NCI-H146 treated with DMSO at 0.1 percent for 48 hours (cell line): Measurements from ENCODE around the gene BTBD8.

Experiments
- DNase-seq: peaks from one replicate; lab custom pipeline; 2025; ENCODE audit not compliant: unreplicated experiment; lab: John Stamatoyannopoulos, UW

BTBD8 gene

DNA sequence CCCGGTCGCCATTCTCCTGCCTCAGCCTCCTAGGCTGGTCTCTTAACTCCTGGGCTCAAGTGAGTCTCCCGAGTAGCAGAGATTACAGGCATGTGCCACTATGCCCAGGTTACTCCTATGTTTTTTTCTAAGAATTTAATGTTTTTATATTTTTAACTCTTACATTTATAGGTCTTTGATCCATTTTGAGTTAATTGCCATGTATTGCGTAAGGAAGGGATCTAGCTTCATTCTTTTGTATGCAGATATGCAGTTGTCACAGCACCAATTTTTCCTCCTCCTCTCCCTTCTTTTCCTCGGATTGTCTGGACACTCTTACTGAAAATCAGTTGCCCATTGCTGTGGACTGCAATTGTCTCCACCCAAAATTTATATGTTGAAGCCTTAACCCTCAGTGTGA lies 11.5 kb downstream of the BTBD8 start:
- no peak for DNase-seq

- no peak for DNase-seq
These were observed 13.9 kb downstream of the BTBD8 start for GRCh38 chr1:92094090-92094489.

DNA sequence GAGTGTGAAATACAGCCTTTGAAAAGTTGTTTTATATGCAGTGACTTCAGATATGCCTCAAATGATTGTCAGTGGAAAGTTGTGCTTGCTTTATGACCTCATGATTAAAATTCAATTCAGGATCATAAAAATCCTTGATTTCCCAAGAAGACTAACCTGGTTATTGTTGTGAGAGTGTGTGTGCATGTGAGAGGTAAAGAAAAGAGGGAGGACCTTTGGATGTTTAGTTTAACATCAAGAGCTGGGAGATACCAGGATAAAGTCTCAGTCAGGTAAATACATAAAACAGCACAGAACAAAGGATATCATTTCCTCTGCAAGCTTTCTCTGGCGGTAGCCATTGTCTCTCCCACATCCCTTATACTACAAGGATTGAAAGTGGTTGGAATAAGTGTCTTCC lies 14.4 kb downstream of the BTBD8 start:
- no peak for DNase-seq

DNA sequence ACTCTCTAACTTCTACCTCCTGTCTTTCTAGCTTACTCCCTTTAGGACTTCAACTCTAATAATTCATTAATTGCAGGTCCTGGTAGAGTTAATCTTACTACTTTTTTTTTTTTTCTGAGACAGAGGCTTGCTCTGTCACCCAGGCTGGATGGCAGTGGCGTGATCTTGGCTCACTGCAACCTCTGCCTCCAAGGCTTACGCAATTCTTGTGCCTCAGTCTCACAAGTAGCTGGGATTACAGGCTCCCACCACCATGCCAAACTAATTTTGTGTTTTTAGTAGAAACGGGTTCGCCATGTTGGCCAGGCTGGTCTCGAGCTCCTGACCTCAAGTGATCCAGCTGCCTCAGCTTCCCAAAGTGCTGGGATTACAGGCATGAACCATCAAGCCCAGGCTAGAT lies 15.7 kb downstream of the BTBD8 start:
- DNase-seq: no peak

DNA sequence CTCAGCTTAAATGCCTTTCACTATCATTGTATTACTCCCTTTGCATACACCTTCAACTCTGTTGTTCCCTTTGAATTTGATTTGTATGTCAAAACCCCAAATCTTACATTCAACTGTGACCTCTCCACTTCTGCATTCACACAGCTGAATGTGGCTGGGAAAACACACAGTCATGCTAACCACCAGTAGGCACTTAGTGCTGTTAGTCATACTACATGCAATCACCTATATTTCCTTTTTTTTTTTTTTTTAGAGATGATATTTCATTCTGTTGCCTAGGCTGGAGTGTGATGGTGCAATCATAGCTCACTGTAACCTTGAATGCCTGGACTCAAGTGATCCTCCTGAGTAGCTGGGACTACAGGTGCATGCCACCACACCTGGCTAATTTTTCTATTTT lies 16.2 kb downstream of the BTBD8 start:
- DNase-seq: no peak

DNA sequence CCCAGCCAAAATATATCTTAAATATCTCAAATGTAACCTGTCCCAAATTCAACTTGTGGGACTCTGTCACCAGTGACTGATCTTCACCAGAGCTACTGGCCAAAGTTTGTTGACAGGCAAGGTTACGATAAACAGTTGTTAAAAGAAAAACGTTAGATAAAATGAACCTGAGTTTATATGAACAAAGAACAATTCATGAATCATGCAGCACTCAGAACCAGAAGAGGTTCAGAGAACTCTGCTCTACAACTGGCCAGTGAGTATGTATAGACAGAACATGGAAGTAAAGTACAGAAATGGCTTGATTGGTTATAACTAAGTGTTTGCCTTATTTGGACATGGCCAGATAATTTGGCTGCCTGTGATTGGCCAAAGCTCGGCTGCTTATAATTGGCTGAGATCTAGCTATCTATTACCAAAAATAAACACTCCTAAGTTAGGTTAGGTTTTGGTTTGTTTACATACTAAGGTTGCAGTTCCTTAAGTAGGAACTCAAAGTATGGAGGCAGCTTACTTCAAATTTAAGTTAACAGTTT lies 25.5 kb downstream of the BTBD8 start:
- DNase-seq: no peak

- DNase-seq: no peak
These were observed 28.5 kb downstream of the BTBD8 start for GRCh38 chr1:92108631-92109030.

- DNase-seq: no peak
These were observed 37.4 kb downstream of the BTBD8 start for GRCh38 chr1:92117526-92117925.

DNA sequence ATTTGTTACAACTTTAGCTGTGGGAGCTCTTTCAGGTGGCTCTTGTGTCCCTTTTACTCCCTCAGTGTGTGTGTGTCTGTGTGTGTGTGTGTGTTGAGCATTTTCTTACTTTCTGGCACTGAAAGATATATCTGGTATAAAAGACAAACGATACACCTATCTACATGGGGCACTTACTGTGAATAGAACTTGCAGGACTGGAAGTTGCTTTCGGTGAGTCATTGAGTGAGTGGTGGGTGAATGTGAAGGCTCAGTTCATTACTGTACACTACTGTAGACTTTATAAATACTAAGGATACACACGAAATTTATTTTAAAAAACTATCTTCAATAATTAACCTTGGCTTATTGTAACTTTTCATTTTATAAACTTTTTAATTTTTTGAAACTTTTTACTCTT lies 38.7 kb downstream of the BTBD8 start:
- DNase-seq: no peak

DNA sequence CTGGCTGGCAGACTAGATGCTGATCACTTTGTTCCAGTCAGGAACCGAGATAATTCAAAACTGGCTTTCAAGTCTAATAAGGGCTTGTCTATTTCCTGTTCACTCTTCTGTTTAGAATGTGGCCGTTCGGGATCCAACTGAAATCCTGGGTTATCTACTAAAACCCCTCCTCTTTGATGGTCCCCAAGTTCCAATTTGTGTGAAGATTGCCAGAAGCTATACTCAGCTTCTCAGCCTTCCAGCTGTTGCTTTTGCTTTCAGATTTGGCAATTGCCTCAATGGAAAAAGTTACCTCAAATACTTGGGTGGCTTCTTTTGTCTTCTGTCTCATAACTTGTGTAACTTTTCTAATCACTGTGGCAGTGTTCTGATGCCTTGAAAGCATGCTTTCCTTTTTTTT lies 43.7 kb downstream of the BTBD8 start:
- DNase-seq: no peak

DNA sequence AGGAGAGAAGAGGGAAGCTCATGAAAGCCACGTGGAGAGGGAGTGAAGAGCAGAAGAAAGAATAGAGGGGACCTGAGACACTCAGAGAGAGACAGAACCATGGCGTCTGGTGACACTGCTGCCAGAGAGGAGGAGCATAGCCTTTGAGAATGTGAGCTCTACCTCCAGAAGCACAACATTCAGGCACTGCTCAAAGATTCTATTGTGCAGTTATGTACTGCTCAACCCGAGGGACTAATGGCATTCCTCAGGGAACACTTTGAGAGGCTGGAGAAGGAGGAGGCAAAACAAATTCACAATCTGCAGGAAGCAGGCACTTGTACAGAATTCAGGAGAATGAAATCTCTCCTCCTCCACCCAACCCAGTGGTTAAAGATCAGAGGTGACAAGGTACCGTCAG lies 45.1 kb downstream of the BTBD8 start:
- no peak for DNase-seq

DNA sequence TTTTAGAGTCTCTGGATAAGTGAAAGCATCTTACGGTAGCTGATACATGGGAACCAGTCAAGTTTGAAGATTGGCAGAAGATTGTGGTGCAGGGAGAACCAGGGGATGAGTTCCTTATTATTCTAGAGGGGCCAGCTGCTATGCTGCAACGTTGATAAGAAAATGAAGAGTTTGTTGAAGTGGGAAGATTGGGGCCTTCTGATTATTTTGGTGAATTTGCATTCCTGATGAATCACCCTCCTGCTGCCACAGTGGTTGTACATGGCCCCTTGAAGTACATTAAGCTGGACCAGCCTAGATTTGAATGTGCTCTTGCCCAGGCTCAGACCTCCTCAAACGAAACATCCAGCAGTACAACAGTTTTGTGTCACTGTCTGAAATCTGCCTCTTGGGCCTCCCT lies 45.9 kb downstream of the BTBD8 start:
- no peak for DNase-seq

DNA sequence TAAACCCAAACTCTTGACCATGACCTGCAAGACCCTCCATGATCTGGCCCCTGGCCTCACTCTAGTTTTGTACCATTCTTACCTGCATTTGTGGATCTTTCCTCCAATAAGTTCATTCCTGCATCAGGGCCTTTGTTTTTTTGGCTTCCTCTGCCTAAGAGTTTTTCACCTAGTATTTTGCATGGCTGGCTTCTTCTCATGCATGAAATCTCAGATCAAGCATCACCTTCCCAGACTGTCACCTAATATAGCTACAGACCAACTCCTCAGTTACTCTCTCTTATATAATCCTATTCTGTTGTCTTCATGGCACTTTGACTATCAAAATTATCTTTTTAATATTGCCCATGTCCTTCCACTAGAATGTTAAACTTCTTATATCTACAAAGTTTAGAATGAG lies 54.2 kb downstream of the BTBD8 start:
- no peak for DNase-seq

DNA sequence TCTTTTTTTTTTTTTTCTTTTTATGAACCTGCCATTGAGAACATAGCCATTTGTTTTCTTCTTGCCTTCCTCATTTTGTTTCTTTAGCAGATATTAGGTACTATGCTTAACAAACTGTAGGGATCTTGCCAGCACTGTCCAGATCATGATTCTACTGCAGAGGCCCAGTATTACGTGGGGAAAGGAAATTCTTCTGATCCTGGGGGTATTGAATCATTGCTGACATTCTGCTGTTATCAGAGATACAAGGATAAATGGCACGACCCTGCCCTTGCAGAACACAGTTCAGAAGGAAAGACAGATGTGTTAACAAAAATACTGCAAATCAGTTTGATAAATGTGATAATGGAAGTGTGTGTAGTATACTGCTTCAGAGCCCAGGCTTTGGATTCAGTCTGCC lies 56.2 kb downstream of the BTBD8 start:
- DNase-seq: no peak

DNA sequence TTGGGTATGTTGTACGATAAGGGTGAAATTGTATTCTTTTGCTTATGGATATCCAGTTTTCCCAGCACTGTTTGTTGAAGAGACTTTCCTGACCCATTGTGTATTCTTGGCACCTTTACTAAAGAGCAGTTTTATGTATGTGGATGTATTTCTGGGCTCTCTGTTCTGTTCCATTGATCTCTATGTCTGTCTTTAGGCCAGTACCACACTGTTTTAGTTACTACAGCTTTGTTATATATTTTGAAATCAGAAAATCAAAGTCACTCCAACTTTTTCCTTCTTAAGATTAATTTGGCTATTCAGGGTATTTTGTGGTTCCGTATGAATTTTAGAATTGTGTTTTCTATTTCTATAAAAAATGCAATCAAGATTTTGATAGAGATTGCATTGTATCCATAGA lies 74.8 kb downstream of the BTBD8 start:
- DNase-seq: no peak

DNA sequence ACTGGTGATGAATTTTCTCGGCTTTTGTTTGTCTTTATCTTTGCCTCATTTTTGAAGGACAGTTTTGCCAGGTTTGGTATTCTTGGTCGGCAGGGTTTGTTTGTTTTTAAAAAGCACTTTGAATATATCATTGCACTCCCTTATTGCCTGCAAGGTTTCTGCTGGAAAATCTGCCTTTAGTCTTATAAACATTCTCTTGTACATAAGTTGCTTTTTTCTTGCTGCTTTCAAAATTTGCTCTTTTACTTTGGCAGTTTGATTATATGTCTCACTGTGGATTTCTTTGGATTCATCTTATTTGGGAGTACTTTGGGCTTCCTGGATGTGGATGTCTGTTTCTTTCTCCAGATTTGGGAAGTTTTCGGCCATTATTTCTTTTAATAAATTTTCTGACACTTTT lies 79.4 kb downstream of the BTBD8 start:
- DNase-seq: no peak

GRCh38 chr1:92165389-92165788 lies 85.2 kb downstream of the BTBD8 start:
- DNase-seq: no peak

GRCh38 chr1:92167151-92167550 lies 87.0 kb downstream of the BTBD8 start:
- no peak for DNase-seq

DNA sequence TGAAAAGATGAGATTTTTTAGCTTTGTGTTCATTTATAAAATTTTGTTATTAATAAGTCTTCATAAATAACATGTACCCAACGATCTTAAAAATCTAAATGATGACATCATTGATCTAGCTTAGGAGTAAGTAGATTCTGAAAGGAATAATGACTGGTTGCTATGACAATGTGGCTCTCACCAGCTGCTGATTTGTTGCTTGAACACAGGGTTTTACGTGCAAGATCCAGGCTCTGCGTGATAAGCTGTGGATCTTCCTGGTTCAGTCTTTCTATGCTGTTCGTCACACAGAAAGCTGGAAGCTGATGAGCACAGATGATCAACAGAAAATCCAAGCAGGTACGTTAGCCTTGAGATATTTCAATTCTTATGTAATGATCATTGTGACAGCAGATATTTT lies 88.5 kb downstream of the BTBD8 start:
- DNase-seq: peak; percentile 86

DNA sequence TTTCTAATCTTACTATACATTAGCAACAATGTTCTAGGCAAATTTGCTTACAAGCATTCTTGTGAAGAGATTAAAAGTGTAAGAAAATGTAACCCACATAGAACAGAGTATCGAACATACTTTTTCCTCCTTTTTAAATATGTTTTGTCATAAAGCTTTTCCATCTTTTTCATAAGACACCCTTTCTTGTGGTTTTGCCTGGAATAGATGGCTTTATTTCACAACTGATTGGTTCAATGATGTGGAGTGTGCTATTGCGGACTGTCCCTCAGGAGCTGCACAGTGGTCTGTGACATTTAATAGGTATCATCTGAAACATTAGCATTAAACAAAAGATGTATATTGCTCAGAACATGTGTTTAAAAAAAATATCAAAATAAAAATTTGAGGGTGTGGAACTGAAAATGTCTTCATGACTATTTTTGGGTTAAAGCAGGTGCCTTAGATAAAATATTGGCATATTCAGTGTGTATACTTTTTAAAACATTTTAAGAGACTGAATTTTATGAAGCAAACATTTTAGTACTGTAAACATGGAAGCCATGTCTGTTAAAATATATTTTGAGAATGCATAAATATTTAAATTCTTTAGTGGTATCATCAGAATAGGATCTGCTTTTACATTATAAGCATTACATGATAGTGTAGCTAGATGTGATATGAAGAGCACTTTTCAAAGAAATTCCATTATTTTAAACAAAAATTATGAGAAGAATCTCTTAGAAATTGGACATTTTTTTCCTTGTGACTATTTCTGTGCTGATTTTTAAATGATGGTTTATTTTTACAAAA lies 89.3 kb downstream of the BTBD8 start:
- DNase-seq: peak; percentile 11

- DNase-seq: no peak
These were observed 104.5 kb downstream of the BTBD8 start for GRCh38 chr1:92184632-92185031.

GRCh38 chr1:92186081-92186480 lies 105.9 kb downstream of the BTBD8 start:
- no peak for DNase-seq
